ENCODE data around the gene JMJD1C. TPM values are rescaled to one million over a fixed set of nuclear protein-coding genes. Genes with fewer than 3 reads are reported as not detected.
"Not testable (repeated sequence)": the region's sequence is repeated elsewhere in the genome, so short reads cannot be mapped to it uniquely, and the experiment has no call there.

Gene JMJD1C
- total RNA-seq, 6 experiments from 2014 or later, result 29.6 to 53.3 (median 38.2) TPM

DNA sequence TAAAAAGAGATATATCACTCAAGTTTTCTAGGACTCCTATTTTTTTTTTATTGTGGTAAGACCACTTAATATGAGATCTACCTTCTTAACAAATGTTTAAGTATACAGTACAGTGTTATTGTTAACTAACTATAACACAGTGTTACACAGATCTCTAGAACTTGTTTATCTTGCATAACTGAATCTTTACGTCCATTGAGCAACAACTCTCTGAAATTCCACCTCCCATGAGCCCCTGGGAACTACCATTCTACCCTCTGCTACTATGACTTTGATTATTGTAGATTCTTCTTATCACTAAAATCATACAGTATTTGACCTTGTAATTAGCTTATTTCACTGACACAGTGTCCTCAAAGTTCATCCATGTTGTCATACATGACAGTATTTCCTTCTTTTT, 32.9 kb upstream of the JMJD1C start:
- no peaks in the 10 kb centered on the region for H3K27me3 ChIP-seq
- 38% methylated on average over 1 of the region's 1 CpG for WGBS (ENCODE audit: insufficient coverage, low coverage, low lambda C conversion rate, missing lambda C conversion rate)
- DNase-seq, result no peak

GRCh38 chr10:63497321-63497720, 31.5 kb upstream of the JMJD1C start:
- Histone ChIP-seq H3K4me3 (no peak overlapping the region), H3K27me3 (no peaks in the 10 kb centered on the region), H3K9me3 (no peaks in the 10 kb centered on the region), H3K4me1 (no peaks in the 10 kb centered on the region), H3K27ac (no peak overlapping the region), H3K36me3 (no peaks in the 10 kb centered on the region)
- 64% methylated on average over 1 of the region's 1 CpG for WGBS (ENCODE audit: insufficient coverage, low coverage, low lambda C conversion rate, missing lambda C conversion rate)
- intact Hi-C loops (cut with DNase I), result no loop called here
- ATAC-seq (no peak), DNase-seq (no peak)
- TF ChIP-seq, protein P1, sequence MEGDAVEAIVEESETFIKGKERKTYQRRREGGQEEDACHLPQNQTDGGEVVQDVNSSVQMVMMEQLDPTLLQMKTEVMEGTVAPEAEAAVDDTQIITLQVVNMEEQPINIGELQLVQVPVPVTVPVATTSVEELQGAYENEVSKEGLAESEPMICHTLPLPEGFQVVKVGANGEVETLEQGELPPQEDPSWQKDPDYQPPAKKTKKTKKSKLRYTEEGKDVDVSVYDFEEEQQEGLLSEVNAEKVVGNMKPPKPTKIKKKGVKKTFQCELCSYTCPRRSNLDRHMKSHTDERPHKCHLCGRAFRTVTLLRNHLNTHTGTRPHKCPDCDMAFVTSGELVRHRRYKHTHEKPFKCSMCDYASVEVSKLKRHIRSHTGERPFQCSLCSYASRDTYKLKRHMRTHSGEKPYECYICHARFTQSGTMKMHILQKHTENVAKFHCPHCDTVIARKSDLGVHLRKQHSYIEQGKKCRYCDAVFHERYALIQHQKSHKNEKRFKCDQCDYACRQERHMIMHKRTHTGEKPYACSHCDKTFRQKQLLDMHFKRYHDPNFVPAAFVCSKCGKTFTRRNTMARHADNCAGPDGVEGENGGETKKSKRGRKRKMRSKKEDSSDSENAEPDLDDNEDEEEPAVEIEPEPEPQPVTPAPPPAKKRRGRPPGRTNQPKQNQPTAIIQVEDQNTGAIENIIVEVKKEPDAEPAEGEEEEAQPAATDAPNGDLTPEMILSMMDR (IDR thresholded peaks at IDR 0.05), result no peak
- no peak for TF ChIP-seq POLR2A (IDR thresholded peaks at IDR 0.05)

More for the DNA sequence above, 32.9 kb upstream of the JMJD1C start:
- Histone ChIP-seq H3K9me3 (no peaks in the 10 kb centered on the region), H3K4me3 (no peak overlapping the region), H3K27ac (no peak overlapping the region), H3K36me3 (no peaks in the 10 kb centered on the region), H3K4me1 (no peaks in the 10 kb centered on the region)
- TF ChIP-seq, protein P1 (IDR thresholded peaks at IDR 0.05), result no peak
- no peak for TF ChIP-seq POLR2A (IDR thresholded peaks at IDR 0.05)
- intact Hi-C loops (cut with DNase I), result no loop called here
- no peak for ATAC-seq

- no peak for DNase-seq
- no peak for ATAC-seq
- Histone ChIP-seq H3K9me3 (no peaks in the 10 kb centered on the region), H3K27ac (no peak overlapping the region), H3K4me1 (no peaks in the 10 kb centered on the region), H3K27me3 (no peaks in the 10 kb centered on the region), H3K4me3 (no peak overlapping the region), H3K36me3 (no peaks in the 10 kb centered on the region)
- intact Hi-C loops (cut with DNase I), result no loop called here
- 73% methylated on average over 1 of the region's 1 CpG for WGBS (ENCODE audit: insufficient coverage, low coverage, low lambda C conversion rate, missing lambda C conversion rate)
- TF ChIP-seq, protein P1 (IDR thresholded peaks at IDR 0.05), result no peak
- TF ChIP-seq POLR2A (IDR thresholded peaks at IDR 0.05), result no peak
Observed at GRCh38 chr10:63496561-63496960, 30.8 kb upstream of the JMJD1C start.

- WGBS (ENCODE audit: insufficient coverage, low coverage, low lambda C conversion rate, missing lambda C conversion rate), result 100% methylated on average over 2 of the region's 2 CpGs
- no peak overlapping the region for H3K27ac ChIP-seq
- no peaks in the 10 kb centered on the region for H3K9me3 ChIP-seq
- no peaks in the 10 kb centered on the region for H3K4me1 ChIP-seq
- TF ChIP-seq POLR2A (IDR thresholded peaks at IDR 0.05), result no peak
- TF ChIP-seq, protein P1 (IDR thresholded peaks at IDR 0.05), result no peak
- no peak overlapping the region for H3K4me3 ChIP-seq
- ATAC-seq, result no peak
- no peaks in the 10 kb centered on the region for H3K36me3 ChIP-seq
- DNase-seq, result no peak
- no peaks in the 10 kb centered on the region for H3K27me3 ChIP-seq
- intact Hi-C loops (cut with DNase I), result no loop called here
Observed at GRCh38 chr10:63494951-63495350, 29.2 kb upstream of the JMJD1C start.

DNA sequence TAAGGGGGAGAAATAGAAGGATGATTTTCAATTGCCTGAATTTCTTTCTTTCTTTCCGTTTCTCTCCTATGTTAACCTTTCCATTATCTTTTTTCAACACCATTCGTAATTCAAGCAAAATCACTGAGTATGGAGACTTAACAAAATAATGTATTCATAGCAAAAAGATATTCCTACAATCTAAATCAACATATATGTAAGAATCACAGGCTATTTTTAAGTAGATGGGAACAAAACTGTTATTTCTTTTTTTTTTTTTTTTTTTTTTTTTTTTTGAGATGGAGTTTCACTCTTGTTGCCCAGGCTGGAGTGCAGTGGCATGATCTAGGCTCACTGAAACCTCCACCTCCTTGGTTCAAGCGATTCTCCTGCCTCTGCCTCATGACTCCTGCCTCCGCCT, 27.2 kb upstream of the JMJD1C start:
- no peak for TF ChIP-seq POLR2A (IDR thresholded peaks at IDR 0.05)
- TF ChIP-seq, protein P1 (IDR thresholded peaks at IDR 0.05), result no peak
- DNase-seq (no peak), ATAC-seq (no peak)
- WGBS (ENCODE audit: insufficient coverage, low coverage, low lambda C conversion rate, missing lambda C conversion rate), result 94% methylated on average over 4 of the region's 4 CpGs
- no peaks in the 10 kb centered on the region for H3K9me3 ChIP-seq
- H3K4me1 ChIP-seq, result no peaks in the 10 kb centered on the region
- intact Hi-C loops (cut with DNase I), result no loop called here
- H3K27ac ChIP-seq, result no peak overlapping the region
- H3K36me3 ChIP-seq, result no peaks in the 10 kb centered on the region
- no peak overlapping the region for H3K4me3 ChIP-seq
- H3K27me3 ChIP-seq, result no peaks in the 10 kb centered on the region

GRCh38 chr10:63492317-63492690, 26.5 kb upstream of the JMJD1C start:
- DNase-seq; H3K9me3 ChIP-seq; H3K4me3 ChIP-seq; H3K36me3 ChIP-seq; H3K27ac ChIP-seq; ATAC-seq; H3K4me1 ChIP-seq; intact Hi-C loops (cut with DNase I); H3K27me3 ChIP-seq: not testable (repeated sequence)
- 88% methylated on average over 4 of the region's 6 CpGs for WGBS (ENCODE audit: insufficient coverage, low coverage, low lambda C conversion rate, missing lambda C conversion rate)
